A549 (cell line): ENCODE measurements around the gene GABBR2. TPM values are rescaled to one million over a fixed set of nuclear protein-coding genes. Genes with fewer than 3 reads are reported as not detected.

ENCODE experiments used
- ATAC-seq, 2 experiments: fragments of 200-7000 bp in 1 of 2; fragments of >200 bp in 1 of 2; cut with Nextera tagmentation in 1 of 2; cut with Tn5 transposase in 1 of 2; 3 replicates each; pipeline versions ENCODE4 v1.8.0 to v1.9.1; 2018 to 2020; ENCODE audit warnings: mild to moderate bottlenecking in 1 of 2, moderate library complexity in 1 of 2
- CTCF ChIA-PET: fragments of 300-600 bp; sonication (Branson Sonifier 250); formaldehyde crosslinking; extraction: SDS; loops from one replicate; lab custom pipeline; 2021; ENCODE audit warnings: antibody characterized with exemption, inconsistent platforms; lab: Yijun Ruan, JAX
- POLR2A ChIA-PET: fragments of 350-600 bp; formaldehyde crosslinking; extraction: SDS; loops from one replicate; lab custom pipeline; 2021; ENCODE audit warnings: antibody characterized with exemption, inconsistent platforms; lab: Yijun Ruan, JAX
- DNase-seq, 2 experiments: peaks; one replicate each; pipeline versions ENCODE4 v3.0.0 to v3.0.0-alpha.2; 2011 to 2016; ENCODE audit warnings: low read depth in 1 of 2, low spot score in 1 of 2
- FAIRE-seq: peaks from 2 replicates; lab custom pipeline; 2011; peaks lifted over from hg19 to GRCh38; lab: Jason Lieb, UNC
- H3K27ac ChIP-seq, 2 experiments: fragments of >200 bp; sonication (Bioruptor Twin); formaldehyde crosslinking; 3 replicates each; pipeline ENCODE4 v1.5.1; 2016 to 2017
- H3K4me1 ChIP-seq: fragments of >200 bp; sonication (Bioruptor Twin); formaldehyde crosslinking; 3 replicates; pipeline ENCODE4 v1.6.1; 2016
- H3K4me2 ChIP-seq: fragments of >200 bp; sonication (Bioruptor Twin); formaldehyde crosslinking; 3 replicates; pipeline ENCODE4 v1.6.1; 2016
- H3K4me3 ChIP-seq: fragments of >200 bp; sonication (Bioruptor Twin); formaldehyde crosslinking; 3 replicates; pipeline ENCODE4 v1.5.1; 2016
- H3K9me3 ChIP-seq: fragments of >200 bp; sonication (Bioruptor Twin); formaldehyde crosslinking; 3 replicates; pipeline ENCODE4 v1.6.1; 2016
- BHLHE40 ChIP-seq: IDR thresholded peaks from 2 replicates; pipeline ENCODE4 v1.6.1; 2012; ENCODE audit warnings: low read depth, low read length, inconsistent platforms
- CEBPB ChIP-seq, 2 experiments: fragments of >200 bp in 1 of 2; sonication (Bioruptor Twin) in 1 of 2; formaldehyde crosslinking in 1 of 2; IDR thresholded peaks; 2 replicates each; pipeline ENCODE4 v1.6.1; 2012 to 2016
- ELK1 ChIP-seq: fragments of 150-350 bp; IDR thresholded peaks from 2 replicates; pipeline ENCODE4 v1.6.1; 2014; ENCODE audit warnings: low read depth, mild to moderate bottlenecking, low read length
- EP300 ChIP-seq, 2 experiments: fragments of >200 bp; sonication (Bioruptor Twin); formaldehyde crosslinking; IDR thresholded peaks; 2 replicates in 1 of 2; 3 replicates in 1 of 2; pipeline ENCODE4 v1.6.1; 2016 to 2017
- ESRRA ChIP-seq: fragments of 150-350 bp; IDR thresholded peaks from 2 replicates; pipeline ENCODE4 v1.6.1; 2014; ENCODE audit warnings: mild to moderate bottlenecking, low read length, borderline replicate concordance
- FOSB ChIP-seq: fragments of 250-450 bp; sonication (Bioruptor Pico); IDR thresholded peaks from 2 replicates; pipeline ENCODE4 v1.5.0; 2020; ENCODE audit warnings: mild to moderate bottlenecking, moderate library complexity
- FOSL2 ChIP-seq, 2 experiments: fragments of 450-650 bp in 1 of 2; fragments of >200 bp in 1 of 2; sonication (Bioruptor Twin) in 1 of 2; formaldehyde crosslinking; IDR thresholded peaks; 2 replicates each; pipeline versions ENCODE4 v1.5.0 to v1.6.1; 2016 to 2020; ENCODE audit warnings: mild to moderate bottlenecking in 1 of 2, moderate library complexity in 1 of 2
- FOXS1 ChIP-seq: fragments of 250-450 bp; sonication (Bioruptor Pico); IDR thresholded peaks from 2 replicates; pipeline ENCODE4 v1.5.0; 2020; ENCODE audit warnings: mild to moderate bottlenecking, moderate library complexity
- GATA3 ChIP-seq: IDR thresholded peaks from 2 replicates; pipeline ENCODE4 v1.6.1; 2012; ENCODE audit warnings: borderline replicate concordance
- HDAC2 ChIP-seq: fragments of 200-600 bp; sonication (generic); IDR thresholded peaks from 2 replicates; pipeline ENCODE4 v1.6.1; 2016
- HEYL ChIP-seq: fragments of 250-450 bp; sonication (Bioruptor Pico); IDR thresholded peaks from 2 replicates; pipeline ENCODE4 v1.8.0; 2021; ENCODE audit warnings: mild to moderate bottlenecking, moderate library complexity
- HMGXB4 ChIP-seq: fragments of 250-450 bp; sonication (Bioruptor Pico); IDR thresholded peaks from 2 replicates; pipeline ENCODE4 v1.5.0; 2021; ENCODE audit warnings: mild to moderate bottlenecking, moderate library complexity, borderline replicate concordance
- HOXA7 ChIP-seq: fragments of 250-450 bp; sonication (Bioruptor Pico); IDR thresholded peaks from 2 replicates; pipeline ENCODE4 v1.5.0; 2020; ENCODE audit warnings: mild to moderate bottlenecking, moderate library complexity
- HOXB5 ChIP-seq: fragments of 250-450 bp; sonication (Bioruptor Pico); IDR thresholded peaks from 2 replicates; pipeline ENCODE4 v1.5.0; 2020; ENCODE audit warnings: mild to moderate bottlenecking, moderate library complexity
- JUNB ChIP-seq: fragments of >200 bp; sonication (Bioruptor Twin); formaldehyde crosslinking; IDR thresholded peaks from 2 replicates; pipeline ENCODE4 v1.6.1; 2016
- KDM5A ChIP-seq: fragments of 200-600 bp; sonication (generic); IDR thresholded peaks from 2 replicates; pipeline ENCODE4 v1.6.1; 2016; ENCODE audit warnings: antibody characterized with exemption, mild to moderate bottlenecking
- MAX ChIP-seq: IDR thresholded peaks from 2 replicates; pipeline ENCODE4 v1.6.1; 2012
- MYC ChIP-seq: IDR thresholded peaks from 2 replicates; pipeline ENCODE4 v1.6.1; 2012; ENCODE audit warnings: mild to moderate bottlenecking, inconsistent platforms, low read length, improper control_type of control experiment, borderline replicate concordance
- NFE2L2 ChIP-seq: fragments of 150-350 bp; conservative IDR thresholded peaks from 2 replicates; pipeline ENCODE4 v1.6.1; 2014; ENCODE audit warnings: low read length
- NPAS2 ChIP-seq: fragments of 250-450 bp; sonication (Bioruptor Pico); IDR thresholded peaks from 2 replicates; pipeline ENCODE4 v1.8.0; 2022; ENCODE audit warnings: mild to moderate bottlenecking, moderate library complexity, borderline replicate concordance
- PHF8 ChIP-seq: fragments of 200-600 bp; sonication (generic); IDR thresholded peaks from 2 replicates; pipeline ENCODE4 v1.6.1; 2016; ENCODE audit warnings: low read depth, mild to moderate bottlenecking, antibody characterized with exemption, moderate library complexity, borderline replicate concordance
- POLR2A ChIP-seq: IDR thresholded peaks from 2 replicates; pipeline ENCODE4 v1.6.1; 2012; ENCODE audit warnings: mild to moderate bottlenecking, low read length
- POLR2AphosphoS2 ChIP-seq: conservative IDR thresholded peaks from 2 replicates; pipeline ENCODE4 v1.6.1; 2012; ENCODE audit warnings: low read length, improper control_type of control experiment, inconsistent platforms
- RAD21 ChIP-seq, 2 experiments: fragments of >200 bp in 1 of 2; sonication (Bioruptor Twin) in 1 of 2; formaldehyde crosslinking in 1 of 2; IDR thresholded peaks in 1 of 2; conservative IDR thresholded peaks in 1 of 2; 2 replicates in 1 of 2; 3 replicates in 1 of 2; pipeline ENCODE4 v1.6.1; 2012 to 2018; ENCODE audit warnings: inconsistent platforms in 1 of 2
- RCOR1 ChIP-seq: fragments of 150-350 bp; IDR thresholded peaks from 2 replicates; pipeline ENCODE4 v1.6.1; 2014; ENCODE audit warnings: antibody characterized with exemption, low read length, low read depth
- RFX5 ChIP-seq: fragments of 450-650 bp; IDR thresholded peaks from 2 replicates; pipeline ENCODE4 v1.7.1; 2014; ENCODE audit warnings: antibody characterized with exemption, mild to moderate bottlenecking, moderate library complexity
- RNF2 ChIP-seq: fragments of 200-600 bp; sonication (generic); IDR thresholded peaks from 2 replicates; pipeline ENCODE4 v1.6.1; 2016; ENCODE audit warnings: low read depth, mild to moderate bottlenecking, antibody characterized with exemption, moderate library complexity, borderline replicate concordance
- SREBF2 ChIP-seq: fragments of 450-650 bp; IDR thresholded peaks from 2 replicates; pipeline ENCODE4 v1.6.1; 2014; ENCODE audit warnings: mild to moderate bottlenecking, moderate library complexity
- TP53 ChIP-seq: fragments of 250-450 bp; sonication (Bioruptor Pico); IDR thresholded peaks from 2 replicates; pipeline ENCODE4 v1.5.0; 2021; ENCODE audit warnings: mild to moderate bottlenecking, moderate library complexity
- USF2 ChIP-seq: fragments of 450-650 bp; IDR thresholded peaks from 2 replicates; pipeline ENCODE4 v1.6.1; 2014; ENCODE audit warnings: antibody characterized with exemption
- ZC3H11A ChIP-seq: fragments of 450-650 bp; IDR thresholded peaks from 2 replicates; pipeline ENCODE4 v1.6.1; 2014; ENCODE audit warnings: antibody characterized with exemption, mild to moderate bottlenecking
- ZSCAN20 ChIP-seq: fragments of 250-450 bp; sonication (Bioruptor Pico); IDR thresholded peaks from 2 replicates; pipeline ENCODE4 v1.8.0; 2022; ENCODE audit warnings: mild to moderate bottlenecking, moderate library complexity
- WGBS: methylation state at CpG from one replicate; pipeline ENCODE4 v1.1.6; 2017; ENCODE audit errors: missing lambda C conversion rate; 5-methylcytosine and 5-hydroxymethylcytosine counted together
- polyA plus RNA-seq, 4 experiments: library from polyadenylated mRNA; depleted of rRNA in 3 of 4; stranded (reverse); fragments of >200 nt; fragmentation: RNase III in 1 of 4; extraction: RNeasy Plus Mini Kit Qiagen cat#74134 plus additional on column Dnase treatment in 1 of 4; gene quantifications; 2 replicates in 3 of 4; 3 replicates in 1 of 4; pipeline ENCODE4 v1.2.3, GENCODE V29; 2011 to 2017

GABBR2 gene
- polyA plus RNA-seq, 2 of the 4 experiments (the other 2 are of a cell fraction): 0.08 to 0.57 TPM

GRCh38 chr9:98518556-98518955 is 190.2 kb downstream of the GABBR2 start:
- 51% methylated on average over 6 of the region's 6 CpGs for WGBS
- CTCF ChIA-PET: interaction anchor here (0.5 kb wide), 1 partner anchor 258 kb away, joined by 4 read pairs; no protein-coding TSS in a partner anchor
- no peak for TF ChIP-seq NPAS2 (CRISPR knock-in tag)
- TF ChIP-seq ZSCAN20 (CRISPR knock-in tag): no peak
- TF ChIP-seq PHF8: no peak
- TF ChIP-seq ELK1: no peak
- no peak for TF ChIP-seq MYC
- no peak for TF ChIP-seq TP53
- TF ChIP-seq USF2: no peak
- TF ChIP-seq NFE2L2: no peak
- no peak for TF ChIP-seq HOXA7 (CRISPR knock-in tag)
- TF ChIP-seq POLR2AphosphoS2: no peak
- no peak for TF ChIP-seq HEYL
- TF ChIP-seq JUNB: no peak
- TF ChIP-seq ZC3H11A: no peak
- TF ChIP-seq POLR2A: no peak
- no peak for TF ChIP-seq EP300 (IDR thresholded peaks at IDR 0.05)
- no peak for TF ChIP-seq FOSL2 (IDR thresholded peaks at IDR 0.05)
- TF ChIP-seq FOSL2 (CRISPR knock-in tag; IDR thresholded peaks at IDR 0.05): no peak
- TF ChIP-seq RCOR1: no peak
- Histone ChIP-seq H3K27ac (no peak overlapping the region), H3K9me3 (no peaks in the 10 kb centered on the region), H3K4me3 (no peak overlapping the region), H3K4me2 (no peak overlapping the region), H3K4me1 (no peaks in the 10 kb centered on the region)
- no peak; a peak in 1 of 6 replicates for ATAC-seq
- POLR2A ChIA-PET: no interaction called here
- FAIRE-seq: no peak
- no peak for DNase-seq

- ATAC-seq (peak in 1 of 2 experiments; percentile 69; a peak in 3 of 6 replicates), DNase-seq (peak in 1 of 2 experiments; percentile 24), FAIRE-seq (no peak)
- POLR2A ChIA-PET: no interaction called here
- TF ChIP-seq TP53 (no peak), ZC3H11A (no peak), RAD21 (conservative IDR thresholded peaks at IDR 0.05 in 1 of 2, IDR thresholded peaks at IDR 0.05 in 1 of 2) (no peak), HDAC2 (no peak), RCOR1 (no peak), GATA3 (no peak), ZSCAN20 (CRISPR knock-in tag) (no peak), SREBF2 (no peak), ESRRA (no peak), CEBPB (IDR thresholded peaks at IDR 0.05) (no peak)
- Histone ChIP-seq H3K27ac (no peak overlapping the region), H3K4me1 (no peaks in the 10 kb centered on the region), H3K9me3 (no peaks in the 10 kb centered on the region), H3K4me2 (no peak overlapping the region), H3K4me3 (no peak overlapping the region)
- CTCF ChIA-PET: interaction anchor here (0.5 to 1.5 kb wide), 5 partner anchors 13 to 259 kb away, joined by 3 to 5 read pairs (median 3); no protein-coding TSS in a partner anchor
- WGBS: 44% methylated on average over 5 of the region's 5 CpGs
These were observed 191.0 kb downstream of the GABBR2 start for GRCh38 chr9:98517761-98518160.

GRCh38 chr9:98516897-98517503 is 191.7 kb downstream of the GABBR2 start:
- no peak for DNase-seq
- POLR2A ChIA-PET: no interaction called here
- H3K4me3 ChIP-seq: no peak overlapping the region
- WGBS: 27% methylated on average over 9 of the region's 9 CpGs
- ATAC-seq: no peak
- H3K4me2 ChIP-seq: no peak overlapping the region
- FAIRE-seq: no peak
- H3K9me3 ChIP-seq: no peaks in the 10 kb centered on the region
- no peak overlapping the region for H3K27ac ChIP-seq
- no peaks in the 10 kb centered on the region for H3K4me1 ChIP-seq
- CTCF ChIA-PET: interaction anchor here (0.7 to 1.5 kb wide), 5 partner anchors 12 to 202 kb away, joined by 3 to 5 read pairs (median 3); no protein-coding TSS in a partner anchor
- TF ChIP-seq POLR2A (no peak), HOXB5 (no peak), HOXA7 (CRISPR knock-in tag) (no peak), BHLHE40 (no peak), MAX (no peak), FOXS1 (CRISPR knock-in tag) (no peak), SREBF2 (no peak), RAD21 (conservative IDR thresholded peaks at IDR 0.05 in 1 of 2, IDR thresholded peaks at IDR 0.05 in 1 of 2) (no peak), KDM5A (no peak), FOSB (CRISPR knock-in tag) (no peak), RNF2 (no peak), HMGXB4 (CRISPR knock-in tag) (no peak), PHF8 (no peak), ZC3H11A (no peak), RFX5 (no peak)
